Measurements from ENCODE around the gene PDYN.

The PDYN gene

DNA sequence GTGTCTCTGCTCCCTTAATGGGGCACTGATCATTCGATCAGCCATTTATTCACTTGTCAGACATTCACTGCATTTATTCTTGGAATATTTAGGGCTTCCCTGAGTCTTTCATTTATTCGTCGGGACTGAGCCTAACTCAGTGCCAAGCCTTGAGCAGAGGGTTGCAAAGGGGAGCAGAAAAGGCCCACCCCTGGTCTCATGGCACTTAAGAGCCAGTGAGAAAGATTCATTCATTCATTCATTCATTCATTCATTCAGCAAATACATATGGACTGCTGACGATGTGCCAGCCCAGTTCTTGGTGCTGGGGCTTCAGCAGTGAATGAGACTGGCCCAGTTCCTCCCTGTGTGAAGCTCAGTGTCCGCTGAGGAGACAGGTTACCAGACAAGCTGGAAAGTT, 62.0 kb downstream of the PDYN start:
- DNase-seq = no peak

DNA sequence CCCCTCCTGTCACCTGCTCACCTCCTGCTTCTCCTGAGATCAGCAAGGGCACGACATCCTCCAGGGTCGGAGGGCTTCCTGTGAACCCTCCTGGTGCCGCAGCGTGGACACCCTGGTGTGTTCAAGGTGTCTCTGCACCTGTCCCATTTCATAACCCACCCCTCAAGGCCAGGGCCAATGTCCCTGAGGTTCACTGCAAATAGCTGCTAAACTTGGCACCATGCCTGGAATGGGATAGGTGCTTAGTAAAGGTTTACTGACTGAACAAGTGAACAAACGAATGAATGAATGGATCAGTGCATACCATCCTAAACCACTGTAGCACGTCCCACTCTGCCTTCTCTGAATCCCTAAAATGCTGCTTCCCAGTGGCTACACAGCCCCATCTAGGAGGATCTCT, 63.7 kb downstream of the PDYN start:
- DNase-seq = no peak

DNA sequence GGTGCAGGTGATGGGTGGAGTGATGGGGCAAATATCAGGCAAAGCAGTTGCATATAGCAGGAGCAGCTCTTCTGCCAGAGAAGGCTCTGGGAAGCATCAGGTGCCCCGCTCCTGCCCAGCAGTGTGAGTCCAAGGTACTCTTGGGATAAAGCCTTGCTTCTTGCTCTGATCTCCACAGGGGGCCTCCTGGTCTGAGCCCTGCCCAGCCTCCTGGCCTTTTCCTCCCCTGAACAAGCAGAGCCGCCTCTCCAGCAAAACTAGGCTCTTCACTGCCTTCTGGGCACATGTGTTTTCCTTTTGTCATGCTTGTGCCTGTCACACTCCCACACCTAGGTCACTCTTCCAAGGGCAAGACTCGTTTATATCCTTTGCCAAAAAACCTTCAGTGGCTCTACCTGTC, 64.4 kb downstream of the PDYN start:
- DNase-seq = no peak

DNA sequence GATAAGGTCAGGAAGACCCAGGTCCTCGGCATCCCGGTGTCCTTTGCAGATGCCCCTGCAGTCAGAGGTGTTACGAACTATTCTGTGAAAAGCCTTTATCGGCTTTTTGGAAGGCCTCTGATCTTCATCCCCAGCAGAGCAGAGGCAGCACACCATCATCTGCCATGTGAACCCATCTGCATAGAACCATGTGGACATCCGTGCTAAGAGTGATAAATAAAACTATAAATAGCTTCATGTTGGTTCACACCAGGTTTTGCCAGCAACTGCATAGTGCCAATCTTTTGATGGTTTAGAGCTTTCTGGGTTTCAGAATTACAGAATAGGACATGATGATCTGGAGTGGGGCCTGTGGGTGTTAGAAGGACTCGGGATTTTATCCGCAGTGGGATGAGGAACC, 65.1 kb downstream of the PDYN start:
- no peak for DNase-seq

All from left hindlimb (tissue), 1 donor.